Astrocyte (in vitro differentiated cells and primary cell): Measurements from ENCODE around the gene HOXC9.

Experiments
- CTCF ChIP-seq: IDR thresholded peaks from 2 replicates; pipeline ENCODE4 v1.5.1; 2011; ENCODE audit warnings: low read depth, mild to moderate bottlenecking, inconsistent platforms, low read length, moderate library complexity; ENCODE audit not compliant: insufficient read depth
- EZH2 ChIP-seq: IDR thresholded peaks from 2 replicates; pipeline ENCODE4 v1.6.1; 2012; ENCODE audit warnings: mild to moderate bottlenecking, low read length, inconsistent platforms; ENCODE audit not compliant: insufficient read depth

- no peak for TF ChIP-seq CTCF
- TF ChIP-seq EZH2 = no peak
Measured at GRCh38 chr12:53982648-53983567, 17.1 kb upstream of the HOXC9 start.
